Suprapubic skin (tissue), 4 donors: ENCODE results near the gene MEX3A. TPM values are rescaled to one million over a fixed set of nuclear protein-coding genes. Genes with fewer than 3 reads are reported as not detected.
"Not testable (repeated sequence)": the region's sequence is repeated elsewhere in the genome, so short reads cannot be mapped to it uniquely, and the experiment has no call there.

Source experiments
- DNase-seq, 2 donors: peaks; one replicate each; pipeline ENCODE4 v3.0.0-alpha.2; 2019; ENCODE audit warnings: low spot score in 2 of 2
- H3K27ac ChIP-seq: fragments of 200-600 bp; sonication (generic); one replicate; pipeline ENCODE4 v1.5.1; 2019
- H3K27me3 ChIP-seq: fragments of 200-600 bp; sonication (generic); one replicate; pipeline ENCODE4 v1.5.1; 2019
- H3K36me3 ChIP-seq: fragments of 200-600 bp; sonication (generic); one replicate; pipeline ENCODE4 v1.5.1; 2019
- H3K4me1 ChIP-seq: fragments of 200-600 bp; sonication (generic); one replicate; pipeline ENCODE4 v1.5.1; 2019
- H3K4me3 ChIP-seq: fragments of 200-600 bp; sonication (generic); one replicate; pipeline ENCODE4 v1.5.1; 2019; ENCODE audit warnings: mild to moderate bottlenecking
- H3K9me3 ChIP-seq: fragments of 200-600 bp; sonication (generic); one replicate; pipeline ENCODE4 v1.5.1; 2019
- CTCF ChIP-seq, 2 donors: fragments of 200-600 bp in 1 of 2; fragments of 450-650 bp in 1 of 2; sonication (generic) in 1 of 2; IDR thresholded peaks; one replicate each; pipeline ENCODE4 v1.5.1; 2016 to 2019; ENCODE audit warnings: antibody characterized with exemption in 2 of 2, mild to moderate bottlenecking in 1 of 2, moderate library complexity in 1 of 2
- EP300 ChIP-seq: sonication (generic); formaldehyde crosslinking; IDR thresholded peaks from one replicate; pipeline ENCODE4 v1.6.1; 2017; ENCODE audit warnings: antibody characterized with exemption
- POLR2A ChIP-seq, 2 donors: fragments of 450-650 bp; IDR thresholded peaks; one replicate each; pipeline ENCODE4 v1.6.1; 2017; ENCODE audit warnings: antibody characterized with exemption in 2 of 2, mild to moderate bottlenecking in 2 of 2, moderate library complexity in 2 of 2
- POLR2AphosphoS5 ChIP-seq, 3 donors: sonication (generic); formaldehyde crosslinking; IDR thresholded peaks; one replicate each; pipeline ENCODE4 v1.6.1; 2017; ENCODE audit warnings: antibody characterized with exemption in 3 of 3
- WGBS: methylation state at CpG from one replicate; pipeline ENCODE4 v1.1.5; 2018; 5-methylcytosine and 5-hydroxymethylcytosine counted together
- total RNA-seq, 4 donors: library from RNA; depleted of rRNA; stranded (reverse); fragments of >200 nt; gene quantifications; one replicate each; pipeline ENCODE4 v1.1.0, GENCODE V29; 2016

MEX3A gene
- total RNA-seq, 4 donors from 2014 or later: 0.42 to 2.7 (median 1.0) TPM

- peak overlapping the region; percentile 100 for H3K4me3 ChIP-seq
- TF ChIP-seq CTCF (IDR thresholded peaks at IDR 0.05) (peak in 1 of 2 donors; percentile 24), POLR2A (IDR thresholded peaks at IDR 0.05) (peak in 1 of 2 donors; percentile 60), POLR2AphosphoS5 (IDR thresholded peaks at IDR 0.05) (peak; percentile 2 to 85 (median 70)), EP300 (no peak)
- H3K9me3 ChIP-seq: no peaks in the 10 kb centered on the region
- peak; percentile 98 for DNase-seq
- H3K27me3 ChIP-seq: no peaks in the 10 kb centered on the region
- no peaks in the 10 kb centered on the region for H3K36me3 ChIP-seq
- peak overlapping the region; percentile 100 for H3K27ac ChIP-seq
- H3K4me1 ChIP-seq: peaks cover 98% of the 10 kb centered on the region
- WGBS: under 1% methylated on average over 14 of the region's 14 CpGs
Measured at GRCh38 chr1:156123356-156124196, 41.3 kb upstream of the MEX3A start.

DNA sequence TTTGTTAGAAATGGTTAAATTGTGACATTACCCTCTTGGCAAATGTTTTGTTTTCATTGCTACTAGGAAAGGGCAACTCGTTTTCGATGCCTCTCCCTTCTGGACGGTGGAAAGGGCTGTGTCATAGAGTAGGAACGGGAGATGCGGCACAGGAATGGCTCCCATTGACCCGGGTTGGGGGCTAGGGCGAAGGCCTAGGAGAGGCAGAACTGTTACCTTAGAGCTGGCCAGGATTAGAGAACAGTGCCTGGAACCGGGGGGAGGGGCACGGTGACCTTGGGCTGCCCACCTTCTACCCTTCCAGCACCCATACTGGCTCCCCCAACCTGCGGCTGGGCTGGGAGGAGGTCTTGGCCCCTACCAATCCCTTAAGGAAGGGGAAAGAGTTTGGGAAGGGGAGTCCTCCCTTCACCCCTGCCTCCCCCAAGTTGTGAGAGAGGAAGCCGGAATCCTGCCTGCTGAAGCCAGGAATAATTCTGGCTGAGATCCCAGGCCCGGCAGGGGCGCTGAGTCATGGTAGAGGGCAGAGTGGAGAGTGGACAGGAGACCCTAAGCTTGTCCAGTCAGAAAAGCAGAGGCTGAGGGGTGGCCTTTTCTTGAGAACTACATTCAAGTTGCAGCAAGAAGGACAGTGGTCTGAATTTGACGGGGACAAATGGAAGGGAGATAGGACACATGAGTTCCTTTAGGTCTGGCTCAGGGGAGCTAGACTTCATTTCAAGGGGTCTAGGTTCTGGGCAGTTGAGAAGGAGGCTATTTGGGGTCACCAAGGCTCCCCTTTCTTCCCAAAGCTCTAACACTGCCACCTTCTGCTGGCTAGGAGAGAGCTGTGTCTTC lies 40.5 kb upstream of the MEX3A start:
- Histone ChIP-seq H3K27me3 (no peaks in the 10 kb centered on the region), H3K27ac (peak overlapping the region; percentile 100), H3K36me3 (no peaks in the 10 kb centered on the region), H3K4me1 (peaks cover 97% of the 10 kb centered on the region), H3K4me3 (peak overlapping the region; percentile 100), H3K9me3 (no peaks in the 10 kb centered on the region)
- no peak for TF ChIP-seq CTCF (IDR thresholded peaks at IDR 0.05)
- peak in 2 of 3 donors; percentile 21 to 63 for TF ChIP-seq POLR2AphosphoS5 (IDR thresholded peaks at IDR 0.05)
- no peak for TF ChIP-seq EP300
- TF ChIP-seq POLR2A (IDR thresholded peaks at IDR 0.05): peak in 1 of 2 donors; percentile 34
- peak; percentile 92 for DNase-seq
- 4% methylated on average over 13 of the region's 14 CpGs for WGBS

- Histone ChIP-seq H3K9me3 (no peaks in the 10 kb centered on the region), H3K27ac (peak overlapping the region; percentile 100), H3K4me3 (peak overlapping the region; percentile 100), H3K27me3 (no peaks in the 10 kb centered on the region), H3K4me1 (peaks cover 97% of the 10 kb centered on the region), H3K36me3 (no peaks in the 10 kb centered on the region)
- TF ChIP-seq POLR2AphosphoS5 (IDR thresholded peaks at IDR 0.05): no peak
- no peak for TF ChIP-seq EP300
- no peak for TF ChIP-seq CTCF (IDR thresholded peaks at IDR 0.05)
- no peak for TF ChIP-seq POLR2A (IDR thresholded peaks at IDR 0.05)
- DNase-seq: no peak
- WGBS: 20% methylated on average over 4 of the region's 4 CpGs
Measured at GRCh38 chr1:156122086-156122485, 39.8 kb upstream of the MEX3A start.

DNA sequence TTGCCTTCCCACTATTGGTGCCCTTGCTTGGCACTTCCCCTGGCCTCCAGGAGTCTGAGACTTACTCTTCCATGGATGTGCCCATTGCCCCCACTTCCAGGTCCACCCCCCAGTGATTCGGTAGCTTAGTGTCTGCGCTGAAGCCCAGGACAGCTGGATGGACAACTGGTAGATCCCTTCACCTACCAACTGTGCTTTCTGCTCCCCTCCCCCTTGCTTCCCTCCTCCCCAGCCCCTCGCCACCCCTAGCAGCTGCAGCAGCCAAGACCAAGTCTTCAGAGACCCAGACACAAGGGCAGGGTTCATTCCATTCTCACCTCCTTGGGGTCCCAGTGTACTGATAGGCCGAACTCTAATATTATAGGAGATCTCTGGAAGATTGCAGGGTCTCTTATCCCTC lies 39.2 kb upstream of the MEX3A start:
- peak overlapping the region; percentile 100 for H3K27ac ChIP-seq
- no peaks in the 10 kb centered on the region for H3K36me3 ChIP-seq
- H3K9me3 ChIP-seq: no peaks in the 10 kb centered on the region
- peaks cover 94% of the 10 kb centered on the region for H3K4me1 ChIP-seq
- peak overlapping the region; percentile 100 for H3K4me3 ChIP-seq
- H3K27me3 ChIP-seq: no peaks in the 10 kb centered on the region
- no peak for TF ChIP-seq POLR2A (IDR thresholded peaks at IDR 0.05)
- no peak for TF ChIP-seq POLR2AphosphoS5 (IDR thresholded peaks at IDR 0.05)
- TF ChIP-seq EP300: no peak
- TF ChIP-seq CTCF (IDR thresholded peaks at IDR 0.05): no peak
- DNase-seq: no peak
- 24% methylated on average over 4 of the region's 4 CpGs for WGBS

- H3K36me3 ChIP-seq, H3K27me3 ChIP-seq, DNase-seq, H3K9me3 ChIP-seq: not testable (repeated sequence)
- Histone ChIP-seq H3K4me3 (peak overlapping the region; percentile 100), H3K4me1 (peaks cover 89% of the 10 kb centered on the region), H3K27ac (peak overlapping the region; percentile 100)
- 6% methylated on average over 4 of the region's 4 CpGs for WGBS
Measured at GRCh38 chr1:156121005-156121404, 38.7 kb upstream of the MEX3A start.
